HL-60 (cell line): Measurements from ENCODE around the gene TMEM38A.

Experiments used
- CTCF ChIP-seq: IDR thresholded peaks from one replicate; pipeline ENCODE4 v1.5.1; 2011; ENCODE audit warnings: low read length, control low read depth, inconsistent platforms; ENCODE audit not compliant: insufficient read depth
- GABPA ChIP-seq: IDR thresholded peaks from 2 replicates; pipeline ENCODE4 v1.6.1; 2012; ENCODE audit warnings: low read depth

- no peak for TF ChIP-seq CTCF
- no peak for TF ChIP-seq GABPA
These were observed 8.1 kb upstream of the TMEM38A start for GRCh38 chr19:16652854-16653253.
